ENCODE measurements around the gene DIP2C.
"Not testable (repeated sequence)": the region's sequence is repeated elsewhere in the genome, so short reads cannot be mapped to it uniquely, and the experiment has no call there.

Gene DIP2C

GRCh38 chr10:644076-644942 is 45.2 kb downstream of the DIP2C start:
- DNase-seq (ENCODE audit: low read depth in 4 of 4, low spot score in 1 of 4): no peak

GRCh38 chr10:642186-642890 is 47.1 kb downstream of the DIP2C start:
- no peak for DNase-seq (ENCODE audit: low read depth in 4 of 4, low spot score in 1 of 4)

- no peak for DNase-seq (ENCODE audit: low read depth in 4 of 4, low spot score in 1 of 4)
Measured at GRCh38 chr10:641149-642010, 48.1 kb downstream of the DIP2C start.

GRCh38 chr10:640673-641045 is 48.8 kb downstream of the DIP2C start:
- DNase-seq (ENCODE audit: low read depth in 4 of 4, low spot score in 1 of 4): no peak

- no peak for DNase-seq (ENCODE audit: low read depth in 4 of 4, low spot score in 1 of 4)
Measured at GRCh38 chr10:639751-640672, 49.5 kb downstream of the DIP2C start.

- DNase-seq (ENCODE audit: low read depth in 4 of 4, low spot score in 1 of 4): no peak
Measured at GRCh38 chr10:639001-639750, 50.3 kb downstream of the DIP2C start.

- DNase-seq (ENCODE audit: low read depth in 4 of 4, low spot score in 1 of 4): no peak
Measured at GRCh38 chr10:637771-638195, 51.7 kb downstream of the DIP2C start.

GRCh38 chr10:637221-637620 is 52.2 kb downstream of the DIP2C start:
- no peak for DNase-seq (ENCODE audit: low read depth in 4 of 4, low spot score in 1 of 4)

GRCh38 chr10:636769-637168 is 52.7 kb downstream of the DIP2C start:
- DNase-seq (ENCODE audit: low read depth in 4 of 4, low spot score in 1 of 4): no peak

- DNase-seq (ENCODE audit: low read depth in 4 of 4, low spot score in 1 of 4): no peak
Measured at GRCh38 chr10:636016-636730, 53.3 kb downstream of the DIP2C start.

GRCh38 chr10:635088-635861 is 54.2 kb downstream of the DIP2C start:
- DNase-seq (ENCODE audit: low read depth in 4 of 4, low spot score in 1 of 4): no peak

GRCh38 chr10:634256-634655 is 55.2 kb downstream of the DIP2C start:
- DNase-seq (ENCODE audit: low read depth in 4 of 4, low spot score in 1 of 4): no peak

GRCh38 chr10:633279-634245 is 55.9 kb downstream of the DIP2C start:
- no peak for DNase-seq (ENCODE audit: low read depth in 4 of 4, low spot score in 1 of 4)

GRCh38 chr10:632807-633177 is 56.7 kb downstream of the DIP2C start:
- not testable (repeated sequence) for DNase-seq (ENCODE audit: low read depth in 4 of 4, low spot score in 1 of 4)

- not testable (repeated sequence) for DNase-seq (ENCODE audit: low read depth in 4 of 4, low spot score in 1 of 4)
Measured at GRCh38 chr10:632155-632806, 57.2 kb downstream of the DIP2C start.

GRCh38 chr10:631266-631665 is 58.2 kb downstream of the DIP2C start:
- no peak for DNase-seq (ENCODE audit: low read depth in 4 of 4, low spot score in 1 of 4)

- DNase-seq (ENCODE audit: low read depth in 4 of 4, low spot score in 1 of 4): no peak
Measured at GRCh38 chr10:630581-631073, 58.8 kb downstream of the DIP2C start.
